ENCODE data around the gene ZNF12. TPM values are rescaled to one million over a fixed set of nuclear protein-coding genes. Genes with fewer than 3 reads are reported as not detected.
"Not testable (repeated sequence)": the region's sequence is repeated elsewhere in the genome, so short reads cannot be mapped to it uniquely, and the experiment has no call there.

The ZNF12 gene
- total RNA-seq, 1 experiment from 2014 or later = 19.6 TPM

DNA sequence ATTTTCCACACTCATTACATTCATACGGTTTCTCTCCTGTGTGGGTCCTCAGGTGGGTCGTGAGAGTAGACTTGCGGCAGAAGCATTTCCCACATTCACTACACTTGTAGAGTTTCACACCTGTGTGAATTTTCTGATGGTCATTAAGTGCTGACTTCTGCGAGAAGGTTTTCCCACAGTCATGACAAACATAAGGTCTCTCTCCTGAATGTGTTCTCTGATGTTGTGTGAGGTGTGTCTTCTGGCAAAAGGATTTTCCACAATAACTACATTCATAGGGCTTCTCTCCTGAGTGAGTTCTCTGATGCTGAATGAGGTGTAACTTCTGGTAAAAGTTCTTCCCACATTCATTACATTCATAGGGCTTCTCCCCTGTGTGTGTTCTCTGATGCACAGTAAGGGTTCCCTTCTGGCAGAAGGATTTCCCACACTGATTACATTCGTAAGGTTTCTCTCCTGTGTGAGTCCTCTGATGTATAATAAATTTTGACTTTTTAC, 15.1 kb downstream of the ZNF12 start:
- peak; percentile 52 for DNase-seq (ENCODE audit: low read depth)

DNA sequence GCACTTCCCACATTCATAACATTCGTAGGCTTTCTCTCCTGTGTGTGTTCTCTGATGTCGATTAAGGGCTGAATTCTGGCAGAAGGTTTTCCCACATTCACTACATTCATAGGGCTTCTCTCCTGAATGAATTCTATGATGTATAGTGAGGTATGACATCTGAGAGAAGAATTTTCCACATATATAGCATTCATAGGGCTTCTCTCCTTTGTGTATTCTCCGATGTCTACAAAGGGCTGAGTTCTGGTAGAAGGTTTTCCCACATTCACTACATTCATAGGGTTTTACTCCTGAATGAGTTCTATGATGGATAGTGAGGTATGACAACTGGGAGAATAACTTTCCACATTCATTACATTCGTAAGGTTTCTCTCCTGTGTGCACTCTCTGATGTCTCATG, 15.6 kb downstream of the ZNF12 start:
- DNase-seq (ENCODE audit: low read depth) = no peak

GRCh38 chr7:6680146-6680545, 26.6 kb downstream of the ZNF12 start:
- DNase-seq (ENCODE audit: low read depth) = no peak

DNA sequence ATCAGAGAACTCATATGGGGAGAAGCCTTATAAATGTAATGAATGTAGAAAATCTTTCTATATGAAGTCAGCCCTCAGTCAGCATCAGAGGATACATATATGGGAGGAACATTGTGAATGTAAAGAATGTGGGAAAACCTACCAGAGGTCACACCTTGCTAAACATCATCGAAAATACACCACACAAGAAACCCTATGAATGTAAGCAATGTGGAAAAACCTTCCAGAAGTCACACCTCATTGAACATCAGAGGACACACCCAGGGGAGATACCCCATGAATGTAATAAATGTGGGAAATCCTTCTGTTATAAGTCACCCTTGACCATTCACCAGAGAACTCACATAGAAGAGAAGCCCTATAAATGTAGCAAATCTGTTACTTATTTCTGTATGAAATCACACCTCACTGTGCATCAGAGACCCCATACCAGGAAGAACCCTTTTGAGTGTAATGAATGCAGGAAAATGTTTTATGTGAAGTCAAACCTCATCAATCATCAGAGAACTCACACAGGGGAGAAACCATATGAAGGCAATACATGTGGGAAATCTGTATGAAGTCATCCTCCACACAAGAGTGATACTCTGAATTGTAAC, 30.8 kb downstream of the ZNF12 start:
- DNase-seq (ENCODE audit: low read depth) = no peak

GRCh38 chr7:6670851-6671250, 35.9 kb downstream of the ZNF12 start:
- not testable (repeated sequence) for DNase-seq (ENCODE audit: low read depth)

DNA sequence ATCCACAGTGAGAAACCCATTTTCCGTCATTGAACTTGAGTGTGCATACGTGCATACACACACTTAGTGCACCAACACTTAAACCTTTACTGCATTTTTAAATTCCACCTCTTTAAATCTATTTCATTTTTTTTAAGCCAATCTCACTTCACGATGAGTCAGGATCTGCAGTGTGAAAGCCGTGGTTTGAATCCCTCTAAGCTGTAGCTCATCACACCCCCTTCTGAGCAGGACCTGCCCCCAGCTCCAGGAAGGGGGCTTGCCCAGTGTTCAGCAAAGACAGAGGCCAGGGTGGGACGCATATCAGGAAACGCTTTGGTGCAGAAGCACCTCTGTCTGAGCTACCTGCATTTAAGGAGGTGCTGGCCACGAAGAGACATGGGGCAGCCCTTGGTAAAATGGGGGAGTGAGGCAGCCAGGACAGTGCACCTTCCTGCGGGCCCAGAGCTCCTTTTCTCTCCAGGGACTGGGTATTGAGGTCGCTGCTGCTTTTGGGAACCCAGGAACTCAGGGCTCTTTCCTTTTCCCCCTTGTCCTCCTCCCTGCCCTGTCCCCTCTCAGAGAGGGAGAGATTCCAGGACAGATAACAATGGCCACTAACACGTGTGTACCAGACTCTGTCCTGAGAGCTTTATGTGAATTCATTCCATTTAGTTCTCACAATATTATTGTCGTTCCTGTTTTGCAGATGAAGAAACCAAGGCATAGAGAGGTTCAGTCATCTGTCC, 48.0 kb downstream of the ZNF12 start:
- DNase-seq (ENCODE audit: low read depth) = peak; percentile 18

DNA sequence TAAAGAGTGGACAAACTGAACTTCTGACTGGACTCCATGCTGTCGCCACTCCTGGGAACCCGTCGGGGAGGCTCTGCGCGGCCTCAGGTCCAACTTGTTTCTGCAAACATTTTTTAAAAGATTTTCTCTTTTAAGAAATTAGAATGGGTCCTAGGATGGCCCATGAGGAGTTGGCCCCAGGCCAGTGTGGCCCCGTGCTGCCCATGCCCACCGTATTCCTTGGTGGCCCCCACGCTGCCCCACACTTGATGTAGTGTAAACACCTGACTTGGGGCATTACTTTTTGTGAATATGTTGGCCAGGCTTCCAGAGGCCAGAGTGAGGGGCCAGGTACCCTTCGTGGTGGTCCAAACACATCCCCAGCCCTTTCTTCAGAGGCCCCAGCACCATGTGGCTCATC, 50.3 kb downstream of the ZNF12 start:
- DNase-seq (ENCODE audit: low read depth) = no peak

DNA sequence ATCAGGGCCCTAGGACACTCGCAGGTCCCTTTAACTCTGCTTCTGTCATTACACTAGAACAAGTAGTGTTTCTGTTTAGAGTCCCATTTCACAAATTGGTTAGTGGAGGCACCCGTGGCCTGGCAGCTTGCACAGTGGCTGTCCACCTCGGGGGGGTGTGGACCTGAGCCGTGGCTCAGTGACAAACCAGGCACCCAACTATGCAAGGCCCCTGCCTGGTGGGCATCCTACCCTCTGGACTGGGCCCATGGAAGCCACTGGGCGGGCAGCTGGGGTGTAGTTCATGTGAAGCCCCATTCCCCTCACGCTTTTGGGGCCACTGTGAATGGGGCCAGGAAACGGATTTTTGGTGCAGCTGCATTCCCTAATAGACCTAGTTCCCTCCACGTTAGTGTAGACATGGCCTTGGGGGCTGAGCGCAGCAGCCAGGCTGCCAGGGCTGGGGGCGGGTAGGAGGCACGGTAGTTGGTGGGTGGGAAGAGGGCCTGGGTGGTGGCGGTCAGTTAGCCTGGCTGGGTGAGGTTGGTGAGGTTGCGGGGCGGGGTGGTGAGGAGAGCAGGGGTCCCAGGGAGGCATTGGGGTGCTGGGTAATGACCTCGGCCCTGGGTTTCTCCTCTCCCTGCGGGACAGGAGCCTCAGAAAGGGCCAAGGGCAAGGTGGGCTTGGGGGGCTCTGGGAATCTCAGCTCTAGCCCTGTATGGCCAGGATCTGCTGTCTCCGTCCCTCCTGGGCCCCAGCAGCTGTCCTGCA, 50.9 kb downstream of the ZNF12 start:
- DNase-seq (ENCODE audit: low read depth) = no peak

DNA sequence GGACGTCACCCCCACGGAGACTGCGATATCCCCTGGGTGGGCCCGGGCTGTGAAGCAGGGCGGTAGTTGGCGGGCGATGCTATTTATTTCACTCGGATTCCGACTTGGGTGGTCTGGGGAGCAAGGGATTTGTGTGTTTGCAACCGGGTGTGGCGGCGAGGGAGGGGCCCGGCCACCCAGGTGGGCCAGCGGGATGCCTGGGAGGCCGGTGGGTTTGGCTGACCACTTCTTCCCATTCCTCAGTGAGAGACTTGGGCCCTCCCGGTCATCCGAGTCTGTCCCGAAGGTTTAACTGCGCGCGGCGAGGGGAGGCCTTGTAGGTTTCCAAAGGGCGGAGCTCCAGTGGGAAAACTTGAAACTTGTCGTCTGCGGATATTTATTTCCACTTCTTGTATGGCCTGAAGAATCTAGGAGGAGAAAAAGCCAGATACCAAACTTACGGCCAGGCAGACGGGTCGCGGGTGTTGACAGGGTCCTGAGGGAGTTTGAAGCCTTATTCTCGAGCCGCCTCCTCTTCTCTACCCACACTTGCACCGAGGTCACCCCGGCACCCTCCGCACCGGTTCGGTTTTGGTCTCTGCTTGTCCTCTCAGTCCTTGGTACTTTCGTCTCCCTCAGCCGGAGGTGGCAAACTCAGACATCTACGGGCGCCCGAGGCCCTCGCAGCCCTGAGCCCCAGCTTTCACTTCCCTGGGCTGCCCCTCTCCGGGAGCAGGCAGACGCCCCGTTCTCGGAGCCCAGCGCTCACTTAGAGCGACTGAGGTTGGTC, 51.7 kb downstream of the ZNF12 start:
- DNase-seq (ENCODE audit: low read depth) = no peak

GRCh38 chr7:6654113-6654841, 52.5 kb downstream of the ZNF12 start:
- no peak for DNase-seq (ENCODE audit: low read depth)

GRCh38 chr7:6653071-6654003, 53.4 kb downstream of the ZNF12 start:
- no peak for DNase-seq (ENCODE audit: low read depth)

DNA sequence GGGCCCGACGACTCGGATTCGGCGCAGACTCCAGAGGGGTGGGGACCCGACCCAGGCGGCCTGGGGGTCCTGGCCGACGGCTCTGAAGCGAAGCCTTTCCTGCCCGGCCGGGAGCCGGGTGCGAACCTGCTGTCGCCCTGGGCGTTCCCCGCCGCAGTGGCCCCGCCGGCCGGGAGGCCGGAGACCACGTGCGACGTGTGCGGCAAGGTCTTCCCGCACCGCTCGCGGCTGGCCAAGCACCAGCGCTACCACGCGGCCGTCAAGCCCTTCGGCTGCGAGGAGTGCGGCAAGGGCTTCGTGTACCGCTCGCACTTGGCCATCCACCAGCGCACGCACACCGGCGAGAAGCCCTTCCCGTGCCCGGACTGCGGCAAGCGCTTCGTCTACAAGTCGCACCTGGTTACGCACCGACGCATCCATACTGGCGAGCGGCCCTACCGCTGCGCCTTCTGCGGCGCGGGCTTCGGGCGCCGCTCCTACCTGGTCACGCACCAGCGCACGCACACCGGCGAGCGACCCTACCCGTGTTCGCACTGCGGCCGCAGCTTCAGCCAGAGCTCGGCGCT, 54.2 kb downstream of the ZNF12 start:
- DNase-seq (ENCODE audit: low read depth) = no peak

- DNase-seq (ENCODE audit: low read depth) = no peak
These were observed 54.8 kb downstream of the ZNF12 start for GRCh38 chr7:6651851-6652445.

- no peak for DNase-seq (ENCODE audit: low read depth)
These were observed 56.2 kb downstream of the ZNF12 start for GRCh38 chr7:6650521-6651011.

GRCh38 chr7:6650086-6650485, 56.7 kb downstream of the ZNF12 start:
- DNase-seq (ENCODE audit: low read depth) = no peak

- no peak for DNase-seq (ENCODE audit: low read depth)
These were observed 57.3 kb downstream of the ZNF12 start for GRCh38 chr7:6649241-6649961.

- no peak for DNase-seq (ENCODE audit: low read depth)
These were observed 58.0 kb downstream of the ZNF12 start for GRCh38 chr7:6648815-6649104.

DNA sequence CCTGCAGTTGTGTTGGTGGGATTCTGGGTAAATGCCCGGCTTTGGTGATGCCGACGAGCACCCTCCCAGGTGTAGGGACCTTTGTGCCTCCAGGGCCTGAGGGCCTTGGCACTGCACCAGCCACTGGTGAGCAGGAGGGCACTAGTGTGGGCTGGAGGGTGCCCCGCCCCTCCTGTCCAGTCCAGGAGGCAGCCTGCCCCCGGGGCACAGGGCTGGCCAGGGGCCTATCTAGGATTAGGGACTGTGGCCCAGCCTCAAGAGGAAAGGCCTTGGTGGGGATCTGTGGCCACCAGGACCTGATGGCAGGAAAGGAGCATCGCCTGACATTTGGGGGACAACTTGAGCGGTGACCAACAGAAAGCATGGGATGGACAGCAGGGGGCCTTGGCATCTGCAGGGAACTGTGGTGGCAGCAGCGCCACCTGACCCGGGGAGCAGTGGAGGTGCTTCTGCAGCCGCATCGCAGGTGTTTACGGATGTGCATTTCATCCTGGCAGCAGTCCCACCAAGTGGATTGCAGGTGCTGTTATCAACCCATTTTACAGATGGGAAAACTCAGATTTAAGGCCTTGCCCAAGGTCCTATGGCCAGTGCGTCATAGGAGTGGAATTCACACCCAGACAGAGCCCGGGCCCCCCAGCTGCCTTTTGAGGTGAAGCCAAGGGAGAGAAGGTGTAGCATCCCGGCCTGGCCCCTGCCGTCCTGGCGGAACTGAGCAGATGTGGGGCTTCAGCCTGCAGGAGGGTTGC, 58.5 kb downstream of the ZNF12 start:
- no peak for DNase-seq (ENCODE audit: low read depth)
